LNCAP (cell line): Measurements from ENCODE around the gene HFE.

Experiments
- CTCF ChIP-seq: fragments of 450-650 bp; IDR thresholded peaks from 2 replicates; pipeline ENCODE4 v1.5.1; 2017; ENCODE audit warnings: mild to moderate bottlenecking

The HFE gene

DNA sequence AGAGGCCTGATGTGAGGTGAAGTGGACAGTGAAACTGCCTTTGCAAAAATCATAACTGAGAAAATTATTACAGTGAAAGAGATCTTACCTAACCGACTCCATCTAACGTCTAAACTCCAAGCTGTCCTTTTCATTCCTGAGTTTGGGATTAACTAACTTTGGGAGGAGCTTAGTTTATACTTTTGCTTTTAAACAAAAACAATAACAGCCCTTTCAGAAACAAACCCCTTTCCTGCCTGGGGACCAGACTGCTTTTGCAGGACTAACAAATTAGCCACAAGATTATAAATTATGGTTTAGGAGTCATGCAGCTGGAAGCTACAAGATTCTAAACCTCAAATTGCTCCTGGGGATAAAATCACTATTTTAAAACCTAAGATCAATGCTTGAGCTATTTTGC, 38.6 kb upstream of the HFE start:
- no peak for TF ChIP-seq CTCF

- TF ChIP-seq CTCF: no peak
Observed at GRCh38 chr6:26051665-26052310, 35.4 kb upstream of the HFE start.

DNA sequence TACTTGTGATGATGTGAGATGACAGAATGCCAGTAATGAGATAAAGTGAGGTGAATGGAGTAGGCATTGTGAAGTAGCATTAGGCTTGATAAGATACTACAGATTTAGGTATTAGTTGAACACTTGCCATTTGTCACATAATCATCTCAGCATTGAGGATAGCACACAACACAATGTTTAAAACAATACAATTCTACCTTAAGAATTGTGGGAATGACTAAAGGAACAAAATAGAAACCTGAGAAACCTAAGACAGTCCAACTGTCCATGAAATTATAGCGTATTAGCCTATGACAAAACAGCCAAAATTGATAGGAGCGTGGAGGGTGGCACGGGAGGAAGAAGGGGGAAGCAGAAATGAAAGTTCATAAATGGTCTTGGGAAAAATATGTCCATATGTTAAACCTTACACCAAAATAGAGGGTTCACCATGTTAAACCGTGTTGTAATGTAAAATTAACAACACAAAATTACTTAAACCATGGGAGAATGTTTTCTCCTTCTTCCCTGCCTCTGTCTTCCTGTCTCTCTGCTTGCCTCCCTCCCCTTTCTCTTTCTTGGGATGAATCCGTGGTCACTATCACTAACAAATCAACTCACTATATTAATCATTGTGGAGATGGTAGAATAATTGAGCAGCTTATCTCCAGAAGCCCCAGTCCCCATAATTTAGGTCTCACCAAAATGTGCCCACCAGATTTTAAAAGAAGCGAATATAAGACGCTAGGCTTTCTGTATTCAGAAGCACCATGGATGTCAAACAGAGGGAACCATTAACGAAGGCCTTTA, 33.0 kb upstream of the HFE start:
- TF ChIP-seq CTCF: no peak

- no peak for TF ChIP-seq CTCF
Observed at GRCh38 chr6:26054781-26055718, 32.2 kb upstream of the HFE start.

DNA sequence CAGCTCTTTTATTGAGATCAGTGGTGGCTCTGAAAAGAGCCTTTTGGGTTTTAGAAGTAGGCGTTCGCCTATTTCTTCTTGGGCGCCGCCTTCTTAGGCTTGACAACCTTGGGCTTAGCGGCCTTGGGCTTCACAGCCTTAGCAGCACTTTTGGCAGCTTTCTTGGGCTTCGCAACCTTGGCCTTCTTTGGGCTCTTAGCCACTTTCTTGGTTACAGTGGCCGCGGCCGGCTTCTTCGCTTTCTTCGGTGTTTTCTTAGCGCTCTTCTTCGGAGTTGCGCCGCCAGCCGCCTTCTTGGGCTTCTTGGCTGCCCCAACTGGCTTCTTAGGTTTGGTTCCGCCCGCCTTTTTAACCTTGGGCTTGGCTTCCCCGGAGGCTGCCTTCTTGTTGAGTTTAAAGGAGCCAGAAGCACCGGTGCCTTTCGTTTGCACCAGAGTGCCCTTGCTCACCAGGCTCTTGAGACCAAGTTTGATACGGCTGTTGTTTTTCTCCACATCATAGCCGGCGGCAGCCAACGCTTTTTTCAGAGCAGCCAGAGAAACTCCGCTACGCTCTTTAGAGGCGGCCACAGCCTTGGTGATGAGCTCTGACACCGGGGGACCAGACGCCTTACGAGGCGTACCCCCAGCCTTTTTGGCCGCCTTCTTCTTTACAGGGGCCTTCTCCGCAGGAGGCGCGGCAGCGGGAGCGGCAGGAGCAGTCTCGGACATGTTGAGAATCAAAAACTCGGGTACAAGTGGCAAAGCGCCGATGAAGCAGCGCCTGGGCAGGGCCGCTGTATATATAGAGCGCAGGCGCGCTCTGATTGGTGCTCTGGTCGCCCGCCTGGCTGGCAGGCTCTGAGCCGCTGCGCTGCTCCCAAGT, 31.3 kb upstream of the HFE start:
- TF ChIP-seq CTCF: no peak

DNA sequence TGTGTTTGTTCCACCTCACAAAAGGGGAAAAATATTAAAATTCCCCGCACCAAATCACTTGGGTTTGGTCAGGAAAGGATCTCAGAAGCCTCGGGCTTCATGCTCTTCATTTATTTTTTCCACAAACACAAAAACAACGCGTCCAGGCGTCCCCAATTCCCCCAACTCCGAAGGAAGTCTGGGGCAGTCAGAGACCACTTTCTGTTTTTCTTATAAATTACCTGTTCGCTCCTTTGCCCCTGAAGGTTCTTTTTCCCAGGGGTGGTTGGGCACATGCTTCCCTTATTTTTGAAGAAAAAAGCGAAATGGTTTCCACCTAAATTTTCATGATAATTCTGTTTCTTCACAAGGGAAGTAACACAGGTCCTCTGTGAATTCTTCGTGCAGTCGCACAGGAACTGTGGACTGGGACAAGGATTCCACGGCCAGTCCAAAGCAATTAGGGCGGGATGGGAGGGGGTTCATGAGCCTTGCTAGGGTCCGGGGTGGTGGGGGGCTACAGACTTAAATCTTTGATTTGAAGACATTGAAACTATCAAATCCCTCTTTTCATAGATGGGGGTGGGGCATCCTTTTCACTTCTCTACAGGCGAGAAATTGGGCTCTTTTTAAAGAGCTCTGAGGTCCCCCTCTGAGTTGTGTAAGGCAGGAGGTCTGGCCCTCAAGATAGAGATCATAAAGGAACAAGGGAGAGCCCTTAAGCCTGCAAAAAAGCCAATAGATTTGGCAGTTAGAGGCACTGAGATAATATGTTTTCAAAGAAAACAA, 30.5 kb upstream of the HFE start:
- TF ChIP-seq CTCF: no peak
